HG02943 (cell line): ENCODE measurements around the gene CADM4.
"Not testable (repeated sequence)": the region's sequence is repeated elsewhere in the genome, so short reads cannot be mapped to it uniquely, and the experiment has no call there.

Experiments
- ATAC-seq: cut with Tn5 transposase; IDR thresholded peaks from one replicate; pipeline ENCODE4 v1.9.1; 2021; ENCODE audit warnings: mild to moderate bottlenecking, low read depth, moderate library complexity; ENCODE audit not compliant: unreplicated experiment

Gene CADM4

GRCh38 chr19:43592800-43593350 lies 46.8 kb downstream of the CADM4 start:
- ATAC-seq: no peak

GRCh38 chr19:43591904-43592772 lies 47.5 kb downstream of the CADM4 start:
- ATAC-seq: no peak

- ATAC-seq: no peak
Observed at GRCh38 chr19:43589678-43590077, 50.0 kb downstream of the CADM4 start.

GRCh38 chr19:43589277-43589676 lies 50.4 kb downstream of the CADM4 start:
- no peak for ATAC-seq

- ATAC-seq: not testable (repeated sequence)
Observed at GRCh38 chr19:43587029-43587428, 52.6 kb downstream of the CADM4 start.

GRCh38 chr19:43586346-43586745 lies 53.3 kb downstream of the CADM4 start:
- no peak for ATAC-seq

- ATAC-seq: no peak
Observed at GRCh38 chr19:43584484-43584883, 55.2 kb downstream of the CADM4 start.

GRCh38 chr19:43582495-43582894 lies 57.2 kb downstream of the CADM4 start:
- no peak for ATAC-seq

- no peak for ATAC-seq
Observed at GRCh38 chr19:43581467-43581866, 58.2 kb downstream of the CADM4 start.

GRCh38 chr19:43578787-43579186 lies 60.9 kb downstream of the CADM4 start:
- ATAC-seq: no peak

- no peak for ATAC-seq
Observed at GRCh38 chr19:43575955-43576878, 63.4 kb downstream of the CADM4 start.

- ATAC-seq: peak; percentile 96
Observed at GRCh38 chr19:43575156-43575950, 64.3 kb downstream of the CADM4 start, which contains the start of the genes PINLYP and XRCC1. TSS of gene PINLYP (plus strand) at chr19:43575801. CDS start at chr19:43577192, 1,391 bp downstream. TSS of gene XRCC1 (minus strand) at chr19:43575527. CDS start at chr19:43575458, 69 bp downstream.

- ATAC-seq: no peak
Observed at GRCh38 chr19:43574424-43575155, 65.1 kb downstream of the CADM4 start.
